Osteocyte (in vitro differentiated cells): Measurements from ENCODE around the gene NCOA4. TPM values are rescaled to one million over a fixed set of nuclear protein-coding genes. Genes with fewer than 3 reads are reported as not detected.

Experiments used
- DNase-seq: peaks from one replicate; pipeline ENCODE4 v3.0.0; 2021; ENCODE audit warnings: mixed read lengths; ENCODE audit not compliant: unreplicated experiment; ENCODE audit errors: extremely low spot score
- H3K27ac Mint-ChIP-seq: one replicate; pipeline ENCODE4 v1.8.0; 2021; ENCODE audit warnings: mild to moderate bottlenecking, mixed read lengths; ENCODE audit not compliant: unreplicated experiment
- H3K27me3 Mint-ChIP-seq: one replicate; pipeline ENCODE4 v1.8.0; 2021; ENCODE audit warnings: mixed read lengths; ENCODE audit not compliant: unreplicated experiment
- H3K36me3 Mint-ChIP-seq: one replicate; pipeline ENCODE4 v1.8.0; 2021; ENCODE audit warnings: mixed read lengths; ENCODE audit not compliant: unreplicated experiment
- H3K4me1 Mint-ChIP-seq: one replicate; pipeline ENCODE4 v1.8.0; 2021; ENCODE audit warnings: mixed read lengths; ENCODE audit not compliant: unreplicated experiment
- H3K4me3 Mint-ChIP-seq: one replicate; pipeline ENCODE4 v1.8.0; 2021; ENCODE audit warnings: mild to moderate bottlenecking, moderate library complexity, mixed read lengths; ENCODE audit not compliant: unreplicated experiment
- H3K9me3 Mint-ChIP-seq: one replicate; pipeline ENCODE4 v1.8.0; 2021; ENCODE audit warnings: mixed read lengths; ENCODE audit not compliant: unreplicated experiment
- total RNA-seq: library from RNA; stranded (reverse); gene quantifications from 2 replicates; pipeline ENCODE4 v1.2.1, GENCODE V29; 2021
- TF ChIP-seq, protein P1 (sequence below): fragments of 200-600 bp; sonication (generic); IDR thresholded peaks from 2 replicates; pipeline ENCODE4 v1.5.0; 2021; ENCODE audit warnings: antibody characterized with exemption, mild to moderate bottlenecking, moderate library complexity

NCOA4 gene
- total RNA-seq, 1 donor from 2014 or later, result 106 TPM

DNA sequence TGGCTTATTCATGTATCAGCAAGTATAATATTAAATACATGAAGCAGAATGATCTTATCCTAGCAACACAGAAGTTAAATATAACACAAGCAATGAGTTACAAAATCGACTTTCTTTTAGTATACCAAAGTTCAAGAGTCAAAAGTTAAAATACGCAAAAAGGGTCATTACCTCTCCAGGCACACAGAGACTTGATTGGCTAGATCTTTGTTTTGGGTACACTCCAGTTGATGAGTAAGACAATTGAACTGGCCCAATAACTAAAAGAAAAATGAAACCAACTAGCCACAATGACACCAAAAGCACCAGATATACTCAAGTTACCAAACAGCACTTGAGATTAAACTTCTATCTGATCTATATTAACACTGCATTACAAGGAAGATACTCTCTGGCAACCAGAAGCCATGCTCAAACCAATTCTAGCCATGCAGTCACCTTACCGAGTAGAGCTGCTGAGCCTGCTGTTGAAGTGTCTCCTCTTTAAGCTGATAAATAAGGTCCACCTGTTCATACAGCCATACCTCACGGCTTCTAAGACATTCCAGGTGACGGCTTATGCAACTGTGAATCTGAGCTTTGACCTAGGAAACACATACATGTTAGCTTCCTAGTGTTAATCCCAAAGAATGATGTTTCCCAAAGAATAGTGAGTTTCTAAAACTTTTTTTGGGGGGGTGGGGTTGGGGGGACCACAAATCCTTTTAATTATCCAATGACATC is 15.6 kb downstream of the NCOA4 start:
- Mint-ChIP-seq H3K9me3 (no peaks in the 10 kb centered on the region), H3K4me3 (no peak overlapping the region), H3K27ac (no peak overlapping the region), H3K4me1 (peaks cover 13% of the 10 kb centered on the region), H3K27me3 (no peaks in the 10 kb centered on the region), H3K36me3 (peaks cover 47% of the 10 kb centered on the region)
- DNase-seq, result no peak
- TF ChIP-seq, protein P1, sequence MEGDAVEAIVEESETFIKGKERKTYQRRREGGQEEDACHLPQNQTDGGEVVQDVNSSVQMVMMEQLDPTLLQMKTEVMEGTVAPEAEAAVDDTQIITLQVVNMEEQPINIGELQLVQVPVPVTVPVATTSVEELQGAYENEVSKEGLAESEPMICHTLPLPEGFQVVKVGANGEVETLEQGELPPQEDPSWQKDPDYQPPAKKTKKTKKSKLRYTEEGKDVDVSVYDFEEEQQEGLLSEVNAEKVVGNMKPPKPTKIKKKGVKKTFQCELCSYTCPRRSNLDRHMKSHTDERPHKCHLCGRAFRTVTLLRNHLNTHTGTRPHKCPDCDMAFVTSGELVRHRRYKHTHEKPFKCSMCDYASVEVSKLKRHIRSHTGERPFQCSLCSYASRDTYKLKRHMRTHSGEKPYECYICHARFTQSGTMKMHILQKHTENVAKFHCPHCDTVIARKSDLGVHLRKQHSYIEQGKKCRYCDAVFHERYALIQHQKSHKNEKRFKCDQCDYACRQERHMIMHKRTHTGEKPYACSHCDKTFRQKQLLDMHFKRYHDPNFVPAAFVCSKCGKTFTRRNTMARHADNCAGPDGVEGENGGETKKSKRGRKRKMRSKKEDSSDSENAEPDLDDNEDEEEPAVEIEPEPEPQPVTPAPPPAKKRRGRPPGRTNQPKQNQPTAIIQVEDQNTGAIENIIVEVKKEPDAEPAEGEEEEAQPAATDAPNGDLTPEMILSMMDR, result no peak

DNA sequence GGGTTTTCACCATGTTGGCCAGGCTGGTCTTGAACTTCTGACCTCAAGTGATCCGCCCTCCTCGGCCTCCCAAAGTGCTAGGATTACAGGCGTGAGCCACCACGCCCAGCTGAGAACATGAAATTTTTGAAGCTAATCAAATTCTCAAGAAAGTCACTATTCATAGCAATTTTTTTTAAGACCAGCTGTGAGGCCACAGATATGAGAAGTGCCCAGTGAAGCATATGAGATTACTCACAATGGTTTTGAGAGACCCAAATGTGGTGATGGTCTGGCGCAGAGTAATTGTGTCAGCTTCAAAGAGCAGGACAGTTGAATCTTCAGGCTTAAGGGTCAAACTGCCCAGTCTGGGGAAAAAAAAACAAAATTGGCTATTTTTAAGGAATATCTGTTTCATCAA is 16.2 kb downstream of the NCOA4 start:
- peaks cover 52% of the 10 kb centered on the region for H3K36me3 Mint-ChIP-seq
- H3K4me1 Mint-ChIP-seq, result peaks cover 8% of the 10 kb centered on the region
- H3K9me3 Mint-ChIP-seq, result no peaks in the 10 kb centered on the region
- TF ChIP-seq, protein P1, result no peak
- H3K27ac Mint-ChIP-seq, result no peak overlapping the region
- H3K27me3 Mint-ChIP-seq, result no peaks in the 10 kb centered on the region
- H3K4me3 Mint-ChIP-seq, result no peak overlapping the region
- DNase-seq, result no peak

DNA sequence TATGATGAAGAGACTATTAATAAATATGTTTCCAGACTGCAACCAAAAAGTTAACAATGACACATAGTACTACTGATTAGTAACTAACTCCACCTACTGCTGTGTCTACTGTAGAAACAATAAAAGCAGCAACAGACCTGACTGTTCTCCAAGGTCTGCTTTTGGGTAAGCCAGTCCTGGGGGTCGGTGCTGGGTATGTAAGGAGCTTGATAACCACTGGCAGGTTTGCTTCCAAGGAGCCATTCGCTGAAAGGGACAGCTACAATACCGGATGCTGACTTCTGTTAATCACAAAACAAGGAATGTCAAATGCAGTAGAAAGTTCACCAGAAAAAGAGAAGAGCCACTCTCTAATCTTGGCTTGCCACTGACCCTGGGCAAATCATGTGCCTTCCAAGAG is 17.7 kb downstream of the NCOA4 start:
- H3K36me3 Mint-ChIP-seq, result peaks cover 62% of the 10 kb centered on the region
- TF ChIP-seq, protein P1, result no peak
- H3K4me3 Mint-ChIP-seq, result no peak overlapping the region
- H3K9me3 Mint-ChIP-seq, result peaks cover 4% of the 10 kb centered on the region
- DNase-seq, result no peak
- no peaks in the 10 kb centered on the region for H3K27me3 Mint-ChIP-seq
- H3K27ac Mint-ChIP-seq, result no peak overlapping the region
- peaks cover 2% of the 10 kb centered on the region for H3K4me1 Mint-ChIP-seq

DNA sequence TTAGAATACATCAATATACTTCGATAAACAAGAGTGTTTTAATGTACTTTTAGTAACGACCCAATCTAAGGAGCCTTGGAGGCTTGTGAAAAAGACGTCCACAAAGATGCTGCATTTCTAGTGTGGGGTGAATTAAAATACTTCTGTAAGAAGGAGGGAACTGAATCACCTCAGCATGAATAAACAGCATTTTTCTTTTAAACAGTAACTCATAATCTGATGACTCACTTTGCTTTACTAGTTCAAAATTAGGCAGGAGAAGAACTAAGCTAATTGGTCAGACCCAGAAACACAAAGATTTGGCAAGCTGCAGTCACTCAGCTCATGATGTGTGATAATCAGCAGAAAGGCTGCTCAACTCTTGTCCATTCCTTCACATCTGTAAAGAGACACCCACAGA is 24.2 kb downstream of the NCOA4 start:
- H3K9me3 Mint-ChIP-seq, result peaks cover 4% of the 10 kb centered on the region
- H3K27ac Mint-ChIP-seq, result no peak overlapping the region
- no peaks in the 10 kb centered on the region for H3K4me1 Mint-ChIP-seq
- H3K36me3 Mint-ChIP-seq, result peaks cover 56% of the 10 kb centered on the region
- no peak for DNase-seq
- H3K4me3 Mint-ChIP-seq, result no peak overlapping the region
- H3K27me3 Mint-ChIP-seq, result no peaks in the 10 kb centered on the region
- TF ChIP-seq, protein P1, result no peak

DNA sequence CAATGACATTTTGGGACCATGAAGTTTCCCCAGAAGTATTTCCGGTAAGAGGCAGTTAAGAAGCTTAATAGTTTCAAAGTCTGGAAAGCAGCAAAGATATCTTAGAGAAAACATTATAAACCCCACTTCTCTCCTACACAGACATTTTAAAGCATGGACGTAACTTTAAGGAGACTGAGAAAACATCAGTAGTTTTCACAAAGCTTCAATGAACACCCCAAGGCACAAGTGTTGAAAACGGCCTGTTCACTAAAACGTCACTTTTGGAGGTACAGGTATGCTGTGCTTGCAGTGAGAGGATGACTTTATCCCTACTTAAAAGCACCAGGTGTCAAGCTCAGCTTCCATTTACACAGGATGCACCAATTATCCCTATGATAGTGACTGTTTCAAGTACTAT is 25.0 kb downstream of the NCOA4 start:
- Mint-ChIP-seq H3K4me3 (no peak overlapping the region), H3K27me3 (no peaks in the 10 kb centered on the region), H3K4me1 (no peaks in the 10 kb centered on the region), H3K27ac (no peak overlapping the region), H3K36me3 (peaks cover 49% of the 10 kb centered on the region), H3K9me3 (peaks cover 4% of the 10 kb centered on the region)
- TF ChIP-seq, protein P1, result no peak
- DNase-seq, result no peak
